TTC549 (cell line): ENCODE measurements around the gene CDK6.

Source experiments
- FAIRE-seq: peaks from 2 replicates; lab custom pipeline; 2012; peaks lifted over from hg19 to GRCh38; lab: Jason Lieb, UNC

CDK6 gene

GRCh38 chr7:92732316-92733036 lies 103.9 kb downstream of the CDK6 start:
- FAIRE-seq: no peak

GRCh38 chr7:92731335-92732063 lies 104.9 kb downstream of the CDK6 start:
- FAIRE-seq: no peak

- no peak for FAIRE-seq
Measured at GRCh38 chr7:92730808-92731207, 105.6 kb downstream of the CDK6 start.

- FAIRE-seq: no peak
Measured at GRCh38 chr7:92729751-92730150, 106.6 kb downstream of the CDK6 start.

GRCh38 chr7:92729172-92729571 lies 107.2 kb downstream of the CDK6 start:
- no peak for FAIRE-seq

- no peak for FAIRE-seq
Measured at GRCh38 chr7:92727755-92728154, 108.6 kb downstream of the CDK6 start.

GRCh38 chr7:92725161-92725925 lies 111.0 kb downstream of the CDK6 start:
- FAIRE-seq: no peak

- no peak for FAIRE-seq
Measured at GRCh38 chr7:92723943-92724342, 112.4 kb downstream of the CDK6 start.

- no peak for FAIRE-seq
Measured at GRCh38 chr7:92723205-92723604, 113.2 kb downstream of the CDK6 start.

GRCh38 chr7:92722541-92722940 lies 113.8 kb downstream of the CDK6 start:
- no peak for FAIRE-seq

- FAIRE-seq: no peak
Measured at GRCh38 chr7:92720604-92721350, 115.6 kb downstream of the CDK6 start.

- FAIRE-seq: no peak
Measured at GRCh38 chr7:92717993-92718716, 118.2 kb downstream of the CDK6 start.

GRCh38 chr7:92717623-92717992 lies 118.8 kb downstream of the CDK6 start:
- no peak for FAIRE-seq

- no peak for FAIRE-seq
Measured at GRCh38 chr7:92716825-92717580, 119.4 kb downstream of the CDK6 start.

GRCh38 chr7:92715963-92716362 lies 120.4 kb downstream of the CDK6 start:
- no peak for FAIRE-seq

GRCh38 chr7:92714767-92715166 lies 121.6 kb downstream of the CDK6 start:
- FAIRE-seq: no peak

- FAIRE-seq: no peak
Measured at GRCh38 chr7:92714280-92714679, 122.1 kb downstream of the CDK6 start.

- no peak for FAIRE-seq
Measured at GRCh38 chr7:92709912-92710311, 126.5 kb downstream of the CDK6 start.

- FAIRE-seq: no peak
Measured at GRCh38 chr7:92709150-92709549, 127.2 kb downstream of the CDK6 start.

GRCh38 chr7:92708111-92709042 lies 128.0 kb downstream of the CDK6 start:
- FAIRE-seq: no peak
